Activated T-helper 17 cell treated with anti-CD3 and anti-CD28 coated beads, Interleukin-2, amount 50 U/mL, for 72 hours (primary cell): ENCODE data around the gene FAM170B. TPM values are rescaled to one million over a fixed set of nuclear protein-coding genes. Genes with fewer than 3 reads are reported as not detected.

Experiments used
- ATAC-seq: fragments of 150-1000 bp; cut with Tn5 transposase; replicated peaks from 2 replicates; pipeline ENCODE4 v1.10.0; 2021; ENCODE audit warnings: mild to moderate bottlenecking, moderate library complexity
- H3K27ac Mint-ChIP-seq: one replicate; pipeline ENCODE4 v1.8.0; 2022; ENCODE audit warnings: mixed read lengths
- H3K27me3 Mint-ChIP-seq: one replicate; pipeline ENCODE4 v1.8.0; 2022; ENCODE audit warnings: mixed read lengths
- H3K36me3 Mint-ChIP-seq: one replicate; pipeline ENCODE4 v1.8.0; 2022; ENCODE audit warnings: low read depth, mild to moderate bottlenecking, mixed read lengths
- H3K4me1 Mint-ChIP-seq: one replicate; pipeline ENCODE4 v1.8.0; 2022; ENCODE audit warnings: mixed read lengths
- H3K4me3 Mint-ChIP-seq: one replicate; pipeline ENCODE4 v1.8.0; 2022; ENCODE audit warnings: mild to moderate bottlenecking, mixed read lengths
- H3K9me3 Mint-ChIP-seq: one replicate; pipeline ENCODE4 v1.8.0; 2022; ENCODE audit warnings: mixed read lengths
- total RNA-seq, 2 donors: library from RNA; stranded (reverse); gene quantifications; one replicate each; pipeline ENCODE4 v1.2.3, GENCODE V29; 2022

The FAM170B gene
- total RNA-seq, 2 donors from 2014 or later, result not detected

DNA sequence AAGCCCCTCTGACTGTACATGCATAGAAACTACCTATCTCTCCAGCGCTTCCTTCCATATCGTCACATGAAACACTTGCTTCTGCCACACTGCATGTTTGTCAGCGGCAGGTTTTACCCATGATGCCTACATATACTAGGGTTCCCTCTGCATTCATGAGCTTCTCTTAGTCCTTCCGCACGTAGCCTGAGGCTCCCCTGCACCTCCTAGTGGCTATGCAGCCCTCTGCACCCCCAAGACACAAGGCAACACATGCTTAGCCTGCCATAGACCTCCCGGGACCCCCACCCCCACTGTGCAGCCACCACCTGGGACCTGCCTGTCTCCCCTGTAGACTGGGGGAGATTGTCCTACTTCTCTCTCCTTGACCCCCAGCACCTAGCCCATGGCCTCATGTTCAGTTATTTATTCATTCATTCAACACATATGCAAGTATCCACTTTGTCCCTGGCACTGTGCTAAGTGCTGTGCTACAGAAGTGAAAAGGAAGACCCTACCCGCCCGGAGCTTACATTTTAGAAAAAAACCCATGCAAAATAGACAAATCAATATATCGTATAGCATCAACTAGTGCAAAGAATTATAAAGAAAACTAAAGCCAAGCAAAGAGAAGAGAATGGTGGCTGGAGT lies 30.9 kb upstream of the FAM170B start:
- Mint-ChIP-seq H3K27me3 (no peaks in the 10 kb centered on the region), H3K9me3 (peaks cover 4% of the 10 kb centered on the region), H3K4me3 (peak overlapping the region; percentile 28), H3K36me3 (peaks cover 100% of the 10 kb centered on the region), H3K4me1 (peaks cover 31% of the 10 kb centered on the region), H3K27ac (peak overlapping the region; percentile 71)
- peak; percentile 39 for ATAC-seq

DNA sequence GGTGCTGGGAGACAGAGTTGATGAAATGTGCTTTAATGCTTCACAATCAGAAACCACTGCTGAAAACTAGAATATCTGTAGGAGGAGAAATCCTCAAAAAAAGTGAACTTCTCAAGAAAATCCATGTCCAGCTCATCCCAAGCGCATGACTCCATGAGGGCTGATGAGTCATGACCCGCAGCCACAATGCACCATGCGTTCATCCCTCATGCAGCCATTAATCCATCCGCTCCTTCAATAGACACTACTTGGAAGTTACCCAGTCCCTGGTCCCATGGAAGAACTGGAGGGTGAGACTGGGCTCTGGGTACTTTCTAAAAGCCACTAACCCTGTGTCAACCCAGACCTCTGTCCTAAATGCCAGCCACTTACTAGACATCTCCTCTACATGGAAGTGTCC lies 29.9 kb upstream of the FAM170B start:
- H3K36me3 Mint-ChIP-seq, result peaks cover 99% of the 10 kb centered on the region
- peaks cover 31% of the 10 kb centered on the region for H3K4me1 Mint-ChIP-seq
- peak overlapping the region; percentile 71 for H3K27ac Mint-ChIP-seq
- no peak for ATAC-seq
- H3K4me3 Mint-ChIP-seq, result no peak overlapping the region
- H3K27me3 Mint-ChIP-seq, result no peaks in the 10 kb centered on the region
- H3K9me3 Mint-ChIP-seq, result peaks cover 4% of the 10 kb centered on the region

DNA sequence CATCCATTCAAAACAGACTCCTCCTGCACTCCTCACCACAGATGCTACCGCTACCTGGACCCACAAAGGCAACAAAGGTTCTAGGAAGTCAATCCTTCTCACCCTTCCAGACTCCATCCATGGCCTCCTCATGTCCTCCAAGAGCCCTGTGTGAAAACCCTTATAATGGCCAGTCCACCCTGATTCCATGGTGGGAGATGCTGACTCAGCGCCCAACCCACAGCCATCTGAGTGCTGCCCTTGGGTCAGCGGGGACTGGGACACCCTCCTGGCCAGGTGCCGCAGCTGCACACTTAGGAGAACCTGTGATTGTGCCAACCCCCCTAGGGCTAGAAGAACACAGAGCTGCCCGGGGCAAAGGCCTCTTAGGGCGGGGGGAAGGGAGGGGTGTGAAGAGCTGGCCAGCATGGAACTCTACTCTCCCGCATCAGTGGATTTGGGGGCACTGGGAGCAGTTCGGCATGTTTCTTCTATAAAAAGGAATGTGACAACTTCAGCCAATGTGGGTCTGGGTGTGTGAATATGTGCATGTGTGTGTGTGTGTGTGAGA lies 29.0 kb upstream of the FAM170B start:
- Mint-ChIP-seq H3K36me3 (peaks cover 99% of the 10 kb centered on the region), H3K9me3 (peaks cover 4% of the 10 kb centered on the region), H3K27ac (no peak overlapping the region), H3K4me3 (no peak overlapping the region), H3K27me3 (peaks cover under 1% of the 10 kb centered on the region), H3K4me1 (peaks cover 28% of the 10 kb centered on the region)
- no peak for ATAC-seq

DNA sequence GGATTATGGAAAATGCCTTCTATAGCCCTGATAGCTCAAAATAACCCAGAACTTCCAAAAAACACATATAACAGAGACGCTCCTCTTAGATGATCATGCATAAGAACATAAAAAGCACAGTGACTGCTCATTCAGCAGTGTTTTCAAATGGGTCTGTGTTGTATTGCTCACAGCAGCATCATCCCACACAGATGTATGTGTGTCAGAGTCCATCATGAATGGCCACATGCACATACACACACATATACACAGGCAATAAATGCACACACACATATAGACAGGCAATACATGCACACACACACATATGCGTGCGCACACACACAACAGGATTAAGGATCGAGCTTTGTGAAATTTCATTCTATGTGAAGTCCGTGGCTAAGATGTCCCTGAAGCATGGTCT lies 28.2 kb upstream of the FAM170B start:
- Mint-ChIP-seq H3K4me3 (no peak overlapping the region), H3K36me3 (peaks cover 99% of the 10 kb centered on the region), H3K27ac (peak overlapping the region; percentile 23), H3K4me1 (peaks cover 30% of the 10 kb centered on the region), H3K9me3 (peaks cover 4% of the 10 kb centered on the region), H3K27me3 (peaks cover 4% of the 10 kb centered on the region)
- ATAC-seq, result peak; percentile 24

DNA sequence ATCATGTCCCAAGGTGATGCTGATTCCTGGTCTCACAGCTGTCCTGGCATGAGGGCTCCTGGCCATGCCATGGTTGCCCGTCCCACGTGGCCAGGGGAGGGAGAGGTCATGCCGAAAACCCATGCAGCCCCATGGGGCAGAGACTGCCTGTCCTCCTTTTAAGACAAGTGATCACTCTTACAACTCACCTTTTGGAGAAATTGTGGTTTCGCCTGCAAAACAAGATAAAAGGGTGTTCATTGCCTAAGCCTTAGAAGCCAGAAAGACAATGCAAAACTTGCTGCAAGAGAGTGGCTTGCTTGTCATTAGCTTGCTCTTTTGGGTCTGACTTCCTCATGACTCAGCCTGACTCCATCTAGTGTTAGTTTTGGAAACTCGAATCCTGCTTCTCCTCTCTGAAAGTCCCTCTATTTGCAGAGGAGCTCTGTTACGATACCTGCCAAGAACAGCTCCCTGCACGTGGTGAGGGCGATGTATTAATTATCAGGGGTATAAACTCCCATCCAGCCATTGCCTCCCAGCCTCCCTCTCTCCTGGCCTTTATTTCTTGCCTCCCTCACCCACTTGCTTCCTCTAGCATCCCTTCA lies 27.7 kb upstream of the FAM170B start:
- peak; percentile 10 for ATAC-seq
- H3K36me3 Mint-ChIP-seq, result peaks cover 99% of the 10 kb centered on the region
- H3K27ac Mint-ChIP-seq, result peak overlapping the region; percentile 23

DNA sequence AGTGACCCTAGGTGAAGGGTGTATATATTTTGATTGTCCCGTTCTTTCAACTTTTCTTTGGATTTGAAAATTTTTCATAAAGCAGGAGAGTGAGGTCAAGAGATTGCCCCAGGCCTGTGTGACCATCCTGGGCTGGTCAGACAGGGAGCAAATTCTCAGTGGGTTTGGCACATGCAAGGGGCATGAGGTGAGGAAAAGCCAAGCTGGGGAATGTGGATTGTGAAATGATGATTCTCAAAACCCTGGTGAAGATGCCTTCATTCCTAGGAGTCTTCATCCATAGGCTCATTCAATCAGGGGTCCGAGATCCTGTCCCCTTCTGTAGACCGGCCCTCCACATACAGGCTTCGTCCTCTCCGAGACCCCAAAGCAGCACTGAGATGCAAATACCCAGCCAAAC lies 27.0 kb upstream of the FAM170B start:
- Mint-ChIP-seq H3K27ac (no peak overlapping the region), H3K4me3 (no peak overlapping the region), H3K4me1 (peaks cover 33% of the 10 kb centered on the region), H3K27me3 (peaks cover 4% of the 10 kb centered on the region), H3K36me3 (peaks cover 99% of the 10 kb centered on the region), H3K9me3 (peaks cover 7% of the 10 kb centered on the region)
- no peak for ATAC-seq

More for the DNA sequence above, 27.7 kb upstream of the FAM170B start:
- Mint-ChIP-seq H3K4me1 (peaks cover 33% of the 10 kb centered on the region), H3K9me3 (peaks cover 6% of the 10 kb centered on the region), H3K4me3 (no peak overlapping the region), H3K27me3 (peaks cover 4% of the 10 kb centered on the region)

DNA sequence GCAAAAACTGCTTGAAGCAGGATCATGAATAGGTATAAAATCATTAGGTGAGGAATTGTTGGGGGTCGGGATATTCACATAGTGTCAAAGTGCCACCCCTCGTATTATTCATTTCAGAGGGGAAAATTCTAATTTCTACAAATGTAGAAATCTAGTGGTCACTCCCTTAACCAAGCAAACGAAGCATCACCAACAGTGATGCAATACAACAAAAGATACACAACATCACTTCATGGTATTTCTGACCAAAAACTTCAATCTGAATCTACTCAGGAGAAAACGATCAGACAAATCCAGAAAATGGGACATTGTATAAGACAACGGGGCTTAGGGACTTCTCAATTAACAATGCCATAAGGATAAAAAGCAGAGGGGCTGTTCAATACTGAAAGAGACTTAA lies 26.3 kb upstream of the FAM170B start:
- Mint-ChIP-seq H3K27me3 (peaks cover 4% of the 10 kb centered on the region), H3K9me3 (peaks cover 7% of the 10 kb centered on the region), H3K4me3 (no peak overlapping the region), H3K4me1 (peaks cover 32% of the 10 kb centered on the region), H3K36me3 (peaks cover 99% of the 10 kb centered on the region), H3K27ac (no peak overlapping the region)
- no peak for ATAC-seq

DNA sequence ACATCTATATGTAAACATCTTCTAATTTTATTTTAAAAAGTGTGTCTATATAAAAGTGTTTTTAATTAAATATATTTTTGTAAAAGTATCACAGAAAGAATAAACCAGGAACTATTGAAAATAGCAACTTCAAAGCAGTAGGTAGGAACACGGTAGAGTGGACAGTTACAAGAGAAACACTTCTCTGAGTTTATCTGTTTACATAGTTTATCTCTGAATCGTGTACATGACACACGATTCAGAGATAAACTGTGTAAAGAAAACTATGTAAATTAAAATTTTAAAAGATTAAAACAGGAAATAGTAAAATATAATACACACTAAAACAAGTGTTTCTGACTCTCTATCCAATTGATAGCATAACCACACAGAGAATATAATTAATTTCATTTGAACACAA lies 25.1 kb upstream of the FAM170B start:
- H3K4me1 Mint-ChIP-seq, result peaks cover 21% of the 10 kb centered on the region
- no peak for ATAC-seq
- H3K27ac Mint-ChIP-seq, result no peak overlapping the region
- H3K9me3 Mint-ChIP-seq, result peaks cover 3% of the 10 kb centered on the region
- H3K27me3 Mint-ChIP-seq, result peaks cover 4% of the 10 kb centered on the region
- H3K36me3 Mint-ChIP-seq, result peaks cover 99% of the 10 kb centered on the region
- no peak overlapping the region for H3K4me3 Mint-ChIP-seq

DNA sequence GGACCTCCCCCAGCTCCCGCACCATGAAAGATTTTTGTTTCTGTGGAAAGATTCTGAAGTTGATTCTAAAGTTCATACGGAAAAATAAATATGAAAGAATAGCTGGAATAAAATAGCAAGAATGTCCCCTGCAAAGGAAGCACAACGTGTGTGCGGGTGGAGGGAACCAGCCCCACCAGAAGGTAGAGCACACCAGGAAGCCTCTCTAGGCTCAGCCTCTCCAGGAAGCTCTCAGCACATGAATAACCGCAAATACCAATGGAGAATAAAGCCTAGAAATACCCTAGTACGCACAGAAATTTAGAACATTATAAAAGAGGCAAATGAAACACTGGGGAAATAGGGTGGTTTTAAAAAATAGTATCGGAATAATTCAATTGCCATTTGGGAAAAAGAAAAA lies 24.6 kb upstream of the FAM170B start:
- H3K4me3 Mint-ChIP-seq, result no peak overlapping the region
- H3K36me3 Mint-ChIP-seq, result peaks cover 98% of the 10 kb centered on the region
- no peak for ATAC-seq
- H3K27ac Mint-ChIP-seq, result no peak overlapping the region
- peaks cover 4% of the 10 kb centered on the region for H3K27me3 Mint-ChIP-seq
- H3K4me1 Mint-ChIP-seq, result peaks cover 24% of the 10 kb centered on the region
- H3K9me3 Mint-ChIP-seq, result peaks cover 3% of the 10 kb centered on the region

DNA sequence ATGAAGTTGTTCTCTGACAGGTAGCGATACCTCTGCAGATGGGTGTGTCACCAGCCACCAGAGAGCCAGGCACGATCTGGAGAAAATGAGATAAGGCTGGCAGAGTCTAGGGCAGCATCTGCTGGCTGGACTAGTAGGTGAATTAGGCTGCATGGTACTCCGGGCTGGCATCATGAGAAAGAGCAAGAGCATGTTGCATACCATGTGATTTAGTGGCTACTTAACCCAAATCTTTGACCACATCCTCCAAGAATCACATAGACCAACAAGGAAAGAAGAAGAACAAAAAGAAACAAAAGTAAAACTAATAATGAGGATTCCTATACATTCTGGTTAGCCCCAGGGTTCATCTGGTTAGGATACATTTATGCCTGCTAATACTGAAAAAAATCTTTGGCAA lies 23.4 kb upstream of the FAM170B start:
- peaks cover 93% of the 10 kb centered on the region for H3K36me3 Mint-ChIP-seq
- H3K9me3 Mint-ChIP-seq, result peaks cover 3% of the 10 kb centered on the region

DNA sequence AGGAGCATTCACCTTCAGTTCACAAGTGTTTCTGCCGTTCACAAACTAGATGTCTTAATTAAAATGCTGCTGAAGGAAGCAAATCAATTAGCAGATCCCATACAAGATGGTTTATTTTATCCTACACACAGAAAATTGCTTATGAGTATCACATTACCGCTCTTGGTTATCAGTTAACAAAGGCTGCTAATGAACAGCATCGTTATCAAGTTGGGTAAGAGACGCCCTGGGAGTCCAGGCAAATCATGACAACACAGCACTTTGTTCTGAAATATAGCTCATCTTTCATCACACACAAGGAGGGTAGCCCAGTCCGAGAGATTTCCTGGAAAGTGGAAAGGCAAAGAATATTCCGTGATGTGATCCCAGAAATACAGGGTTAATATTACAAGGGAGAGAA lies 20.8 kb upstream of the FAM170B start:
- Mint-ChIP-seq H3K27ac (peak overlapping the region; percentile 14), H3K27me3 (peaks cover 8% of the 10 kb centered on the region), H3K4me3 (no peak overlapping the region), H3K9me3 (peaks cover 3% of the 10 kb centered on the region), H3K36me3 (peaks cover 67% of the 10 kb centered on the region), H3K4me1 (peaks cover 23% of the 10 kb centered on the region)
- ATAC-seq, result no peak

More for the DNA sequence above, 23.4 kb upstream of the FAM170B start:
- no peak overlapping the region for H3K4me3 Mint-ChIP-seq
- H3K27ac Mint-ChIP-seq, result peak overlapping the region; percentile 14
- no peak for ATAC-seq
- peaks cover 30% of the 10 kb centered on the region for H3K4me1 Mint-ChIP-seq
- peaks cover 4% of the 10 kb centered on the region for H3K27me3 Mint-ChIP-seq

DNA sequence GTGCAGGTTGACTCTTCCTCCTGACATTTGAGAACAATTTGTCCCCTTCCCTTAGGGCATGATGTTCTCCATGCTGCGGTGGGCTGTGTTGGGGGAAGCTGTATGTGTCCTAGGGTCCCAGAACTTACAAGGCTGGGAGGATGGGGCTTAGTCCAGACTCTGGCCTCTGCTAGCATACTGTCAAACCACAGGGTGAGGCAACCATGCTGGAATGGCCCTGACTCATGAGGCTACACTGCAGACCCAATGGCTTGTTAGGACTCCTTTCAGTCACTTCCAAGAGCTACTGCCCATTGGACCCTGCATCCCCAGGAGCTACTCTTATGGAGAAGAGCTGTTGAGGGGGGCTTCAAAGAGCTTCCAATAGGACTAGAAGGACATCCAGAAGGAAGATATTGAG lies 20.1 kb upstream of the FAM170B start:
- H3K9me3 Mint-ChIP-seq, result peaks cover 3% of the 10 kb centered on the region
- H3K27ac Mint-ChIP-seq, result peak overlapping the region; percentile 65
- peak; percentile 46 for ATAC-seq
- H3K4me3 Mint-ChIP-seq, result no peak overlapping the region
- H3K4me1 Mint-ChIP-seq, result peaks cover 23% of the 10 kb centered on the region
- H3K27me3 Mint-ChIP-seq, result peaks cover 8% of the 10 kb centered on the region
- H3K36me3 Mint-ChIP-seq, result peaks cover 61% of the 10 kb centered on the region

DNA sequence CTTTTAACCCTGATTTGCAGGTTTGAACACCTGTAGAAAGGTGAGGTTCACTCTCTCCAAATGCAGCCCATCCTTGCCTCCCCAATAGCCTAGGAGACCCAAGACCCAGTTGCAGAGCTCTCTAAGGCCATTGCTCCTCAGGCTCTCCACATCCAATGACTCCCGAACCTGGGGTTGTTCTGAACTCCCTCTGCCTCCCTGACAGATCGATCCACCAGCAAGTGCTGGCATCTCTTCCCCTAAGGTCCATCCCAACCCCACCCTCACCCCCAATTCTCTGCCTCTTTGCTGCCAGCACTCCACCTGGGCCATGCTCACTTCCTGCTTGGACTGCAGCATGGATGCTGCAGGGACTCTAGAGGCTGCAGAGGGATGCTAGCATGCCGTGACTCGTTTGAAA lies 19.3 kb upstream of the FAM170B start:
- H3K4me3 Mint-ChIP-seq, result no peak overlapping the region
- peaks cover 12% of the 10 kb centered on the region for H3K27me3 Mint-ChIP-seq
- H3K36me3 Mint-ChIP-seq, result peaks cover 53% of the 10 kb centered on the region
- H3K9me3 Mint-ChIP-seq, result peaks cover 6% of the 10 kb centered on the region
- peak; percentile 23 for ATAC-seq
- peak overlapping the region; percentile 65 for H3K27ac Mint-ChIP-seq
- peaks cover 23% of the 10 kb centered on the region for H3K4me1 Mint-ChIP-seq

DNA sequence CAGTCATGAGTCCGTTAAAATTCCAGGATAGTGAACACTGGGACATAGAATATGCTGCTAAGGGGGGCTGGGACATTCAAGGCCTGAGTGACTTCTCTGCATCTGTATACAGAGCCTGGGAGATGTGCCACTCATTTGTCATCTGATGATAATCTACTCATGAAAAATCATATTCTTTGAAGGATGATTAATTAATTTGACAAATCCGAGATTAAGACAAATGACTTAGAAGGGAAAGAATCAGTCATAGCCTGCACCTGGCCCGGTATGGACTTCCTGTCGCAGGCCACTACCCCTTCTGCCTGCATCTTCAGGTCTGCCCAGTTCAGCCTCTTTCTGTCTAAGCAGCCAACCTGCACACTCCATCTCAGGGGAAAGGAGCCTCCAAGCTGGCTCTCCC lies 18.8 kb upstream of the FAM170B start:
- H3K36me3 Mint-ChIP-seq, result peaks cover 48% of the 10 kb centered on the region
- H3K9me3 Mint-ChIP-seq, result peaks cover 7% of the 10 kb centered on the region
- H3K27me3 Mint-ChIP-seq, result peaks cover 10% of the 10 kb centered on the region
- H3K4me1 Mint-ChIP-seq, result peaks cover 23% of the 10 kb centered on the region
- no peak overlapping the region for H3K4me3 Mint-ChIP-seq
- peak; percentile 51 for ATAC-seq
- peak overlapping the region; percentile 65 for H3K27ac Mint-ChIP-seq

DNA sequence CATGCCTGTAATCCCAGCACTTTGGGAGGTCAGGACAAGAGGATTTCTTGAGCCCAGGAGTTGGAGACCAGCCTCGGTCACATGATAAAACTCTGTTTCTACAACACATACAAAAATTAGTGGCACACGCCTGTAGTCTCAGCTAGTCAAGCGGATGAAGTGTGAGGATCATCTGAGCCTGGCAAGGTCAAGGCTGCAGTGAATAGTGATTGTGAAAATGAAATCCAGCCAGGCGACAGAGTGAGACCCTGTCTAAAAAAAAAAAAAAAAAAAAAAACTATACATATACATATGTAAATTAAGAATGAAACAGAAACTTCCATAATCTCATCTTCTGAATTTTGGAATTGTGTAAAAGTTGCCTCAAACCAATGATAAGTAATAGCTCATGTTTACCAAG lies 18.2 kb upstream of the FAM170B start:
- Mint-ChIP-seq H3K36me3 (peaks cover 42% of the 10 kb centered on the region), H3K4me3 (no peak overlapping the region), H3K9me3 (peaks cover 7% of the 10 kb centered on the region), H3K4me1 (peaks cover 21% of the 10 kb centered on the region), H3K27ac (no peak overlapping the region), H3K27me3 (peaks cover 9% of the 10 kb centered on the region)
- no peak for ATAC-seq
